ENCODE results near the gene SUMO2. TPM values are rescaled to one million over a fixed set of nuclear protein-coding genes. Genes with fewer than 3 reads are reported as not detected.

Gene SUMO2
- total RNA-seq (2021; fragmentation: NEBNext Ultra II Directional; extraction: Animal tissue kit (Norgen Biotek cat#: 25700)) (779 and 788 TPM in 2 replicates), polyA plus RNA-seq (2011; rRNA removed) (91.0 and 184 TPM in 2 replicates), polyA minus RNA-seq (2011; rRNA and poly(A)+ RNA removed) (88.0 and 91.8 TPM in 2 replicates)
- 162 TPM for polyA plus RNA-seq (2011; cell fraction: cytosol; rRNA removed)
- polyA plus RNA-seq (2011; cell fraction: nucleus; rRNA removed): 61.2 TPM
- polyA plus RNA-seq (2012, experiment 1 of 2): 273 to 655 TPM (median 511 TPM) in 4 replicates
- 97.2 TPM for polyA plus RNA-seq (2012, experiment 2 of 2)
- 253 TPM for polyA plus RNA-seq (2013, experiment 1 of 2)
- 265 TPM for polyA plus RNA-seq (2013, experiment 2 of 2)
- 284 TPM for polyA minus RNA-seq (2011; cell fraction: cytosol; rRNA and poly(A)+ RNA removed)
- polyA minus RNA-seq (2011; cell fraction: nucleus; rRNA and poly(A)+ RNA removed): 41.9 TPM
- long read RNA-seq, experiment 1, transcript SUMO2-202 (4 exons, 3,190 nt): major isoform, 460 of 659 reads
- long read RNA-seq, experiment 1, transcript SUMO2-203 (4 exons, 490 nt): minor isoform, 11 of 659 reads
- long read RNA-seq, experiment 1, partial matches to known transcripts: 105 of 659 reads
- long read RNA-seq, experiment 1, other reads (novel, unspliced or antisense): 81 of 659 reads
- long read RNA-seq, experiment 2, transcript SUMO2-202 (4 exons, 3,190 nt): major isoform, 387 of 411 reads
- long read RNA-seq, experiment 2, partial matches to known transcripts: 21 of 411 reads
- long read RNA-seq, experiment 2, other reads (novel, unspliced or antisense): 3 of 411 reads

DNA sequence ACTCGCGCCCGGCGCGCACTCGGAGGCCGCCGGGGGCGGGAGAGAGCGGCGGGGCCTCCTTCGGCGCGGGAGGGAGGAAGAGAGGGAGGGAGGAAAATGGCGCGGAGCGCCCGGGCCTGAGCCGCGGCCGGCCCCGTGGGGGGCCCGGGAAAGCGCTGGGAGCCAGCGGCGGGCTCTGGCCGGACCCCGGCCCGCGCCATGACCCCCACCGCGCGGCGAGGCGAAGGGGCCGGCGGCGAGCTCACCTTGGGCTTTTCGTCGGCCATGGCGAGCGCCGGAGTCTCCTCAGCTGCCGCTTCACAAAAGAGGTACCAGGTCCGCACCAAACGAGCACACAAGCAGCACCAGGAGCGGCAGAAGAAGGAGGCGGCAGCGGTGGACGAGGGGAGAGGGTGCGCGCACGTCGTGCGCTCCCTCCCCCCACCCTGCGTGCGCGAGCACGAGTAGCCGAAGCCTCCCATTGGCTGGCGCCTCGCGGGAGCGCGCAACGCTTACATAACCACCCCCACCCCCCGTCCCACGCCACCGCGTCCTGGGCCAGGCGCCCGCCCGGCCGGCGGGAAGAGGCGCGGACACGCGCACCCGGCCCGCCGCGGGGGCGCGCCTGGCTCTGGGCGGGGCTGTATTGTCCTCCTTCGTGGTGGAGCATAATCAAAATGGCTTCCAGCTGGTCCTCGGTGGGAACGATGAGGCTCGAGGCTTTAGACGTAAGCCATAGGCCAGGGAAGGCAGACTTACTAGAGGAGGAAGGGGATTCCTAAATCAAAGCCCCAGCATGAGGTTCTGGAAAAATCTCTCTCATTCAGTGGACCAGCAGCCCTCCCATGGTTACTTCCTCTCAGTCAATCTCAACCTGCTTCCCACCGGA, at the start of gene SUMO2:
Gene SUMO2 (minus strand): TSS at position 391 of the 868 bp plus-strand sequence. CDS start 125 bp downstream, at position 266.
- Histone ChIP-seq H4K91ac (replicated peaks; ENCODE audit: insufficient read length, low read length) (no peak within 1 kb of the TSS), H3K18ac (ENCODE audit: extremely low read depth, low read length) (peak within 1 kb of the TSS; percentile 85), H3K4ac (replicated peaks; ENCODE audit: insufficient read length, low read depth, low read length) (no peak within 1 kb of the TSS), H3K27ac (ENCODE audit: low read depth, low read length) (peak within 1 kb of the TSS; percentile 98), H3K23me2 (ENCODE audit: low read depth, low read length) (peaks cover 2% of the 10 kb centered on the region; the same call in 1 of the 2 replicates), H2BK12ac (ENCODE audit: low read depth, low read length) (peak within 1 kb of the TSS; percentile 60; the same call in 1 of the 2 replicates), H2BK120ac (replicated peaks; ENCODE audit: low read depth, low read length) (no peak within 1 kb of the TSS), H3K9ac (replicated peaks in 1 of 4; ENCODE audit: extremely low read depth in 1 of 4, low read depth in 3 of 4, low read length in 3 of 4) (peak within 1 kb of the TSS; percentile 92 to 97 (median 96)), H2BK5ac (ENCODE audit: low read depth, low read length) (peak within 1 kb of the TSS; percentile 92), H3K4me1 (replicated peaks in 1 of 4; ENCODE audit: control insufficient read depth in 3 of 4, insufficient read depth in 4 of 4, low read length in 3 of 4) (peaks cover 0 to 5% (median under 1%) of the 10 kb centered on the region in 4 experiments; a peak in 4 of 7 replicates), H3K9me3 (ENCODE audit: insufficient read depth in 2 of 2, low read depth in 1 of 2, low read length in 1 of 2) (no peaks in the 10 kb centered on the region), H2BK15ac (ENCODE audit: low read length) (peak within 1 kb of the TSS; percentile 83; the same call in 1 of the 2 replicates), H3K4me3 (ENCODE audit: extremely low read depth in 1 of 4, insufficient read depth in 2 of 4, low read depth in 3 of 4, low read length in 4 of 4) (peak within 1 kb of the TSS; percentile 97 to 99 (median 98)), H3K27me3 (replicated peaks in 1 of 4; ENCODE audit: control insufficient read depth in 3 of 4, extremely low read depth in 1 of 4, insufficient read depth in 3 of 4, low read length in 3 of 4) (no peaks in the 10 kb centered on the region), H2BK20ac (ENCODE audit: low read length) (no peak within 1 kb of the TSS), H3K79me1 (ENCODE audit: low read depth, low read length) (no peaks in the 10 kb centered on the region; the same call in 1 of the 2 replicates), H3K23ac (ENCODE audit: insufficient read length) (no peak within 1 kb of the TSS), H3K79me2 (ENCODE audit: control insufficient read depth in 1 of 2, insufficient read depth in 2 of 2, low read length in 2 of 2) (peaks cover 34 to 47% of the 10 kb centered on the region in 2 experiments), H2AFZ (ENCODE audit: low read length) (no peak within 1 kb of the TSS), H4K8ac (ENCODE audit: extremely low read depth, insufficient read depth, low read length) (peak within 1 kb of the TSS; percentile 99), H4K20me1 (replicated peaks in 1 of 2; ENCODE audit: control insufficient read depth in 1 of 2, insufficient read depth in 2 of 2, low read length in 2 of 2) (peaks cover 7 to 10% of the 10 kb centered on the region in 2 experiments), H2AK5ac (ENCODE audit: low read depth, low read length) (no peak within 1 kb of the TSS), H3K14ac (ENCODE audit: insufficient read length) (no peak within 1 kb of the TSS), H3K36me3 (ENCODE audit: control insufficient read depth in 2 of 4, insufficient read depth in 4 of 4, low read length in 3 of 4) (peaks cover 2 to 31% (median 7%) of the 10 kb centered on the region in 4 experiments; a peak in 6 of 8 replicates), H4K5ac (ENCODE audit: insufficient read length, low read depth, low read length) (peak within 1 kb of the TSS; percentile 84), H3K56ac (replicated peaks; ENCODE audit: insufficient read length, low read depth, low read length) (peak within 1 kb of the TSS; percentile 93), H3K4me2 (ENCODE audit: insufficient read depth in 1 of 2, low read depth in 2 of 2, low read length in 2 of 2) (peak within 1 kb of the TSS; percentile 47 to 73)
- POLR2A ChIA-PET (ENCODE audit: partially characterized antibody): interaction anchor here (0.6 to 3.0 kb wide), 28 partner anchors 9 to 273 kb away, joined by 3 to 16 read pairs (median 4); partner anchors contain the start of genes JPT1, MIF4GD, NT5C and NUP85
- WGBS, 2 experiments (ENCODE audit: extremely low coverage in 1 of 2, insufficient coverage in 1 of 2, insufficient read length in 1 of 2, insufficient replicate concordance in 2 of 2, low coverage in 1 of 2, low lambda C conversion rate in 2 of 2, missing lambda C conversion rate in 1 of 2): 8% methylated on average over 25 of the region's 92 CpGs; no CpG with 5 or more reads in 1 of the 2 experiments
- FAIRE-seq (no peak), DNase-seq (ENCODE audit: low read depth in 1 of 2, low spot score in 2 of 2) (peak; percentile 93)
- CTCF ChIA-PET (ENCODE audit: partially characterized antibody): interaction anchor here (1.2 to 2.2 kb wide), 6 partner anchors 9 to 79 kb away, joined by 3 to 10 read pairs (median 6); no protein-coding TSS in a partner anchor
- TF ChIP-seq CEBPB (IDR thresholded peaks at IDR 0.05; ENCODE audit: low read depth, low read length) (peak; percentile 56; the same call in 1 of the 2 replicates), TBP (IDR thresholded peaks at IDR 0.05; ENCODE audit: low read depth, low read length) (peak; percentile 63), MAX (IDR thresholded peaks at IDR 0.05) (peak; percentile 48; the same call in 1 of the 2 replicates), TAF7 (optimal IDR thresholded peaks at IDR 0.05; ENCODE audit: borderline replicate concordance, low read depth, low read length) (peak; percentile 61), RAD21 (IDR thresholded peaks at IDR 0.05 in 1 of 2, conservative IDR thresholded peaks at IDR 0.05 in 1 of 2; ENCODE audit: low read depth in 2 of 2, low read length in 2 of 2) (no peak), SRF (IDR thresholded peaks at IDR 0.05; ENCODE audit: low read depth, low read length) (no peak), CREB1 (IDR thresholded peaks at IDR 0.05) (peak; percentile 35; the same call in 1 of the 2 replicates)

All from H1 (cell line).